Left renal cortex interstitium (tissue), 4 donors: Measurements from ENCODE around the gene CAMTA1. TPM values are rescaled to one million over a fixed set of nuclear protein-coding genes. Genes with fewer than 3 reads are reported as not detected.
"Not testable (repeated sequence)": the region's sequence is repeated elsewhere in the genome, so short reads cannot be mapped to it uniquely, and the experiment has no call there.

ENCODE experiments used
- DNase-seq, 4 donors: peaks; one replicate each; pipeline ENCODE4 v3.0.0-alpha.2; 2013; ENCODE audit warnings: low read depth in 4 of 4, low spot score in 2 of 4, missing footprints in 1 of 4
- polyA plus RNA-seq, 4 donors: library from polyadenylated mRNA; unstranded; fragments of 120-200 nt; gene quantifications; one replicate each; pipeline ENCODE4 v1.2.1, GENCODE V29; 2013; ENCODE audit not compliant: insufficient read length in 4 of 4

The CAMTA1 gene
- polyA plus RNA-seq, 4 donors = 76.8 to 91.3 (median 85.3) TPM

DNA sequence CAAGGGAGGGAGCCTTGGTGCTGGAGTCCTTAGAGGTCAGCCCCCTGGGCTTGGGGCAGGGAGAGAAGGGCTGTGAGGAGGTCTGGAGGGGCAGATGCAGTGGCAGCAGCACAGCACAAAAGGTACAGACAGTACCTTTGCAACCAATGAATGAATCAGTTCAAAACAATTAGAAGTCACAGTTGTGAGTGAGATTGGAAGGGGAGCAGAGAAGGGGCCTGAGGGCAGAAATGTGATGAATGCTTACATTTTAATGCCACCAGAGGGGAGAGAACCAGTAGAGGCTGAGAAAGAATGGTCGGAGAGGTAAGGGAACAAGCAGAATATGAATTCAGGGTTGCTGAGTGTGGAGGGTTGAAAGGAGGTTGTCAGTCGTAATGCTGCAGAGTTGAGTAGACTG is 24.2 kb downstream of the CAMTA1 start:
- no peak for DNase-seq

DNA sequence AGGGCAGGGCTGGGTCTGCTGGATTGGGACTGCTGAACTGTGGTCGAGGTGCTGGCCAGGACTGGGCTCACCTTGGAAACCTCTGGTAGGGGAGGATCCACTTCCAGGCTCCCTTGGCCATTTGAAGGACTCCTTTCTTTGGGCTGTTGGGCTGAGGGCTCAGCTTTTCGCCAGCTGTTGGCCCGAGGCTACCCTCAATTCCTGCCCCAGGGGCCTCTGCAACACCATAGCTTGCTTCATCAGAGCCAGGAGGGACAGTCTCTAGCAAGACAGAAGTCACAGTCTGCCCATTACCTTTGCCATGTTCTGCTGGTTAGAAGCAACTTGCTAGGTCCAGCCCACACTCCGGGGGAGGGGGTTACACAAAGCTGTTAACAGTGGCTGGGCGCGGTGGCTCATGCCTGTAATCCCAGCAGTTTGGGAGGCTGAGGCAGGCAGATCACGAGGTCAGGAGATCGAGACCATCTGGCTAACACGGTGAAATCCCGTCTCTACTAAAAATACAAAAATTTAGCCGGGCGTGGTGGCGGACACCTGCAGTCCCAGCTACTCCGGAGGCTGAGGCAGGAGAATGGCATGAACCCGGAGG is 25.0 kb downstream of the CAMTA1 start:
- not testable (repeated sequence) for DNase-seq

DNA sequence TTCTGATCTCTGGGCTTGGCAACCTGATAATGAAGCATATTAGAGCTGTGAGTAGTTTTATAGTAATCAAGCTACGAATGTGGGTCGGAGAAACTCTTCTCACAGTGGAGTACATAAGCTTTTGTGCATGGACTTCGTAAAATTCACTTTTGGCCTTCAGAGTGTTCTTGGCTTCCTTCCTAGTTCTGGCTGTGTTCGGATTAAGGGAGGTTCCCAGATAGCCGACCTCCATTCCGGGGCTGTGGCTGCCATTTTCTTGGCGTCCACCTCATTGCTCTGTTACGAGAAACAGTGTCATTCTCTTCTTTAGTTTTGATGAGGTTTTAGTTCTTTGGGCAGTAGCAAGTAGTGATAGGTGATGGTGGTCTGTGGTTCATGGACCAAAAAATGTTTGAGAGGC is 26.3 kb downstream of the CAMTA1 start:
- DNase-seq = no peak

DNA sequence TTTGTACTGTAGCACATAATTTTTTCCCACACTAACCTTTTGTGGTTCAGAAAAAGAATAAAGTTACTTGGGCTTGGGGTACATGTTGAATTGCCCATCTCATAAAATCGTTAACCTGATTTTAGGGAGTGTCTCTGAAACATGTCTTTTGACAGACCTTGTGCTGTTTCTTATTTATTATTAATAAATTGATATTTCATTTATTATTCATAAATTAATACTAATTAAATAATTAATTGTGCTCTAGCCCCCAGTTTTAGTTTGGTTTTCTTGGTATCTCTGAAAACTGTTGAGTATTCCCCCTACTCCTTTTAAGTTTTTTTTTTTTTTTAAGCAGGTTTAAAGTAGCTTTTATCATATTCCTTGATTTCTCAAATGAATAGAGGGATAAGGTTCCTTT is 27.9 kb downstream of the CAMTA1 start:
- no peak for DNase-seq

DNA sequence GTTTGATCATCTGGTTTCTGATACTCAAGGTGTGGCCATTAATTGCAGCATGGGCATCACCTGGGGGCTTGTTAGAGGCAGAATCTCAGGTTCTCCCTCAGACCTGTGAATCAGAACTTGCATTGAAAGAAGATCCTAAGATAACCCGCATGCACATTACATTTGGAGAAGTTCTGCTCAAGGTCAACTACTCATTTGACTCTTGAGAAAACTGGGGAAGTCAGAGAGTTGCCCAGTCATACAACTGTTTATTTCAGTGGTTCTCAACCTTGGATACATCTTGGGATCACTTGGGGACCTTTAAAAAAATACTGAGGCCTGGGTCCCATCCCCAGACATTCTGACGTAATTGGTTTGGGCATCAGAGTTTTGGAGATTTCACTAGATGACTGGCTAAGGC is 30.5 kb downstream of the CAMTA1 start:
- DNase-seq = no peak

DNA sequence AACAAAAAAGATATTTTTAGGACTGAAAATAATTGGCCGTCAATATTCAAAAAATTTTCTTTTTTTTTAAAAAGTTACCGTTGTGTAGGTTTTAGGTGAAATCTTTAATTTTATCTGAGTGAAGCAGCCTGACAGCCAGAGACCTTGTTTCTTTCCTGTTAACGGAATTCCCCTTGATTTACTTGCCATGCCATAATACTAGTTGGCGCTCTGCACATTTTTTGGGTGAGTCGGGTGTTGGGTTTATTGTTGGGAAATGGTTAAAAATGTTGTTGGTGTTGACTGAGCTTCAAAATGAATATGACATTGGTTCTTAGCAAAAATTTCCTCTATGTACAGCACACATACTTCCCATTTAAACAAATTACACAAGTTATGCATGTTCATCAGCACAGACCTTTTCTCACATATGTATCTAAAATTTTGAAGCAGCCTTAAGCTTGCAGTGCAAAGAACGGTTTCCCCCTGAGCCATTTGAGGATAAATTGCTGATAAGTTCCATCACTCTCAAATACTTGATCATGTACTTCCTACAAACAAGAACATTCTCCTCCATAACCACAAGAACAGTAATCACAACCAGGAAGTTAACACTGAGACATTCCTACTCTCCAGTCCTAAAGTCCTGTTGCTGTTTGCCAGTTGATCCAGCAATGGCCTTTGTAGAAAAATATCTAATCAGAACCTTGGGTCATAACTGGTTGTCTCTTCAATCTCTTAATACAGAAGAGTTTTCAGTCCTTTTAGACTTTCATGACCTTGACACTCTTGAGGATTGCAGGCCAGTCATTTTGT is 34.2 kb downstream of the CAMTA1 start:
- DNase-seq = no peak

DNA sequence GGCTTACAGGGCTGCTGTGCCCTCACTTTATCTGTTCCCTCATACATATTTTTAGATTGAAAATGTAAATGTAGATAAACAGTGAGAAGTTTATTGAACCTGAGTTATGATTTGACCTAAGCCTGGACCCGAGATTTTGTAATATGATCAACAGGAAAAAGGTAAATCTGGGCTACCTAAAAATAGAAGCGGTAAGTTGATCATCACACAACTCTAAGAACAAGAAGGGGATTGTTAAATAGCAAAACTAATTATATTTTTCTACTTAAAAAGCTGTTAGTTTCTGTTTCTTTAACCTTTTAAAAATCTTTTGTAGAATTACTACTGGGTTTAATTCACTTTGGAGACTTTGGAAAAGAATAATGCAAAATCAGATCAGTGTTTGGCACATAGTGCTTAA is 35.6 kb downstream of the CAMTA1 start:
- no peak for DNase-seq

DNA sequence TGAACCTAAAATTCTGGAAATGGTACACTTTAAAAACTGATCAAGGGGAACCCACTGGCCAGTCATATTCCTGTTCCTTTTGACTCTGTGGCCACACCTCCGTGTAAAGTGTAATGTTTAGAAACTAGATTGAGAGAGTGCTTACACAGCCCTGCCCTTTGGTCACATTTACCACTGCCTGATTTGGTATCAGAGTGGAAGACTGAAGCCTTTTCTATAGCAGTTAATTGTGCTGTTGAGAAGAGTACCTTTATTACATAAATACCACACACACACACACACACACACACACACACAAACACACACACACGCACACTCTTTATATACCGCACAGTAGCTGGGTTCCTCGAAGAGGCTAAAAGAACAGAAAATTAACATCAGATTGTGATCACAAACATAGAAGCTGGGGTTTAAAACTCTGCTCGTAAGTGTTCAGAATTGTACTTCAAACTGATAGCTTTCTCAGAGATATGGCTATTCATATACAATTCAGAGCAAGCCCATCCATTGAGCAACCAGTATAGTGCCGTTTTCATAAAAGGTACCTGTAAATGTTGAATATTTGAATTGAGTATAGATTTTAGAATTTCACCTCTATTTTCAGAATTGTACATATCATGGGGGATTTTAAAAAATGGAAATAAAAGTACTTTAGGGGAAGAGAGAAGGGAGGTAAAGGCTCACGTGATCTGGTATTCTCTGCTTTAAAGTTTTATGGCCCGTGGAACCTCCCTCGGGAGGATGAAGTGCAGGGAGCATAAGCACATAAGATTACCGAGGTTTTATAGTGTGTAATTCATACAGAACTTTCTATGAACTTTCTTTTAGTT is 37.5 kb downstream of the CAMTA1 start:
- DNase-seq = peak in 3 of 4 donors; percentile 19 to 47 (median 21)

DNA sequence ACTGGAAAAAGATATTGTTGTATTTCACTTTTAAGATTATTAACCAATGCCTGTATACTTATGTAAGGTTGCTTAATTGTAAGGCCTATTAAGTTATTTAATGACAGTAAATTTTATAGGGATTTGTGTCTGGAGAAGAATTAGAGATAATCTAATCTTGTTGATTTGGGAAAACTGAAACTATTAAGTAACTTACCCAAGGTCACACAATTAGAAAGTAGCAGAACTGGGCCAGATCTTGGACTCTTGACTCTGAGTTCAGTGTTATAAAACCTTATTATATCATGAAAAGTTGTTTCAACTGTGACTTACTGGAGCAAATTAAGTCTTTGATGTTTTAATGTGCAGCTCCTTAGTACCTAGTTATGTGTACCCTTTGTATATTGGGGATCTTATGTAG is 38.5 kb downstream of the CAMTA1 start:
- no peak for DNase-seq

DNA sequence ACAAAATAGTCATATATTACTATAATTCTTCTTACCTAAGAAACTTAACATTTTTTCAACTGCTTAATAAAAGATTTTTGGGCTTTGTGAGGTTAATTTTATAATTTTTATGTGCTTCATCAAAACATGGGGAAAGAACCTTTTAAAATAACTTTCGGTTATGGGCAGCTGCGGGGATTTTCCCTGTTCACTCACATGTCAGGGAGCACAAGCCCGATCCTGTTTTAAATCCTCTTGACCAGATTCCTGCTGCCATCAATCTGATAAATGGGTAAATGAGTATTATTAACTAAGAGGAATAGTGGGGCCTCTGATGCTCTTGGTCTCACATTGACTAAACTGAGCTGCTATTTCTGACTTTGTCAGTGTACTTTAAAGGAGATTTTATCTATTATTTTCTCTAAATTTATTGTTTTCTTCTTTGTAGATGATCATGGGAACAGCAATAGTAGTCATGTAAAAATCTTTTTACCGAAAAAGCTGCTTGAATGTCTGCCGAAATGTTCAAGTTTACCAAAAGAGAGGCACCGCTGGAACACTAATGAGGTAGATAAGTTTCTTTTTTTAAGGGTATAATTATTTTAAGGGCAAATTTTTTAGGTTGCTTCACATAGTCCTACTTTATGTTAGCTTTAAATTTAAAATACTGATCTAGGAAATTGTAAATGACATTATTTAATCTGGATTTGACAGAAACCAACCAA is 39.6 kb downstream of the CAMTA1 start:
- DNase-seq = no peak

DNA sequence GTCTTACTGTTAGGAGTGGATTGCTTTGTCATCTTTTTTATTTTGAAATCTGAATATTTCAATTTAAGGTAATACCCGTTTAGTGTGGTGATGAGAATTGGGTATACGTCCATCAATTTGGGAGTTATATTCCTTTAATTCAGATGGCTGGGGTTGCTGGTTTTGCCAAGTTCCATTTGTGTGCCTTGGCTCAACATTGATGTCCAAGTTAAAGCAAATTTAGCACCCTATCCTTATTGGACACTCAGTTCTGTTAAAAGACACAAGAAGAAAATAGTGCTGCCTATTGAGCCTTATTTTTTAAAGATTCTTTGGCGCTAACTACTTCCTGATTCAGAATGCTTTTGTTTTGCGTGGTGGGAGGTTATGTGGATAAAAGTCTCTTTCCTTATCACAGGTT is 40.6 kb downstream of the CAMTA1 start:
- DNase-seq = no peak

DNA sequence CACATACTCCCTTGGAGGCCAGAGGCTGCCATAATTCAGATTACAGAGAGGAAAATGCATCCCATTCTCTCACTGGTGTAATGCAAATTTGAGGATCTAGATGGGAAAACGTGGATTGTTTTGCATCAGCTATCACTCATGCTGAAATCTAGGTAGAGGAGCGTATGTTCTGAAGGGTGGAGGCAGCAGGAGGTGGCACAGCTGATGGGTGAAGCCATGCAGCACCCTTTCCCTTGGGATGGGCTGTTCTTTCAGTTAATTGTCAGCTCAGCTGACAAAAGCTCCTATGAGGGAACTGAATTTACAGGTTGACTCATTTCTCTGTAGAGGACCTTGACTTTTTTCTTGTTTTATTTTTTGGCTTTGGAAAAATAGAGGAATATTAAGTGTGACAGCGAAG is 41.8 kb downstream of the CAMTA1 start:
- no peak for DNase-seq

DNA sequence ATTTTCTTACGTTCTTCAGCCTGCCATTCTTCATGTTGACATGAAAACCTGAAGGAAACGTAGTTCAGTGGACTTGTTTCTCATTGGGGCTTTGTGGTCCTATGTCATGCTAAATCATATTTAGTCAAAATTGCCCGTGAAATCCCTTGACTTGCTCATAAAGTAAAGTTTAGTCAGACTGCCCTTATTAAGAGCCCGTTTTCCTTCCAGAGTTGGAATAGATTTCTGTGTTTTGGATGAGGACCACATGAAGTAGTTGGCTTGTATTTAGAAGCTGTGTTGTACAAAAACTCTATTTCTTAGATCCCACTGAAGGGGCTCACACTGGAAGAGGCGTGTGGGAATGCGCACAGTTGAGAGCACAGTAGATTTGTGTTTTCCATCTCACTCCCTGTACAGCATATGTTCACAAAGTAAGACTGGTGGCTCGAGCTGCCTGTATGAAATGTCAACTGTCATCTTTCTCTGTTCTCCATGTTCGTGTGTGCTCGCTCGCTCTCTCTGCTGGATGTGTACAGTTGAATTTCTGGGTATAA is 42.4 kb downstream of the CAMTA1 start:
- DNase-seq = no peak

DNA sequence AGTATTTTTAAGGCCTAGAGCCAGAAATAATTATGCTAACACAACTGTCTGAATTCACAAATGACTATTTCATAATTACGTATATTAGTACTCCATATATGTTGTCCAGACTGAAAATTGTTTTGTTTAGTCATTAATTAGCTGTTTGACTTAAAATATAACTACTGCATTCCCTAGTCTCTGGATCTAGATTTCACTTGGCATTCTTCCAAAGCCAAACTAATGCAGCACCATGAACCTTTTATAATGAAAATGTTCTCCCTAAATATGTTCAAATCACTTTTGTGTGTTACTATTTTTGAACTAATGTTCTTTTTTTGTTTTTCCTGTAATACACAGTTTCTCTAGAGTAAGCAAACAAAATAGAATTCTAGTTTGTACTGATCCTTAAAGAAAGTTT is 46.1 kb downstream of the CAMTA1 start:
- no peak for DNase-seq

DNA sequence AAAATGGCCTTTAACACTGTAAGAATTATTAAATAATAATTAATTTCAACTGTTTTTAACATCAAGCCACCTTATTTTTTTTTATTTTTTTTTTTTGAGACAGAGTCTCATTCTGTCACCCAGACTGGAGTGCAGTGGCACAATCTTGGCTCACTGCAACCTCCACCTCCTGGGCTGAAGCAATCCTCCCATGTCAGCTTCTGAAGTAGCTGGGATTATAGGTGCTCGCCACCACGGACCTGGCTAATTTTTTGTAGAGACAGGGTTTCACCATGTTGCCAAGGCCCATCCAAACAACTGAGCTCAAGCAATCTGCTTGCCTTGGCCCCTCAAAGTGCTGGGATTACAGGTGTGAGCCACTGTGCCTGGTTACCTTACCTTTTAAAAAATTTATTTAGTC is 46.8 kb downstream of the CAMTA1 start:
- DNase-seq = not testable (repeated sequence)

DNA sequence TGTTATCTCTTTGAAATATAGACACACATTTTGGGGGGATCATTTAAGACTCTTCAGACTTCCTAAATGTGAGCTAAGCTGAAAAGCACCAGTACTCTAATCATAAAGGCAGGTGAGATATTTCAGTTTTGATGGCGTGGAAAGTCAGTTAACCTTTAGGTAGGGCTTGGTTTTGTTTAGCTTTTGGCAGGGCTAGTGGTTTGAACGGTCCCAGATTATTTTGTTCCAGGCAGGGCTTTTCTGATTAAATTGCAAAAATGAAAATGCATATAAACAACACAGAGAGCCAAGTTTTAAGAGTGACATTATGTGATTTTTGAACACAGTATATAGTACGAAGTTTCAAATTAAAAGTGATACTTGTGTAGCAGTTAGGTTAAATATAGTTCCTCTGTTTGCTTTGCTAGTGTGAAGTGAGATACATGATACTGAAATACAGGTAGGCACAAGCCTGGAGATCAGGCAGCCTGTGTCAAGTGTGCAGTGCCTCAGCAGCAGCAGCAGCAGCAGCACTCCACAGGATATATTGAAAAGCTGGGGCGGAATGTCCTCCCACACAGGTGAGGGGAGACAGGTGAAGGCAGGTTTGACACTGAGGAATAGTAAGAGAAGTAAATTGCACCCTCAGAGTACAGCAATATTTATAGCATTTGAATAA is 47.4 kb downstream of the CAMTA1 start:
- no peak for DNase-seq

DNA sequence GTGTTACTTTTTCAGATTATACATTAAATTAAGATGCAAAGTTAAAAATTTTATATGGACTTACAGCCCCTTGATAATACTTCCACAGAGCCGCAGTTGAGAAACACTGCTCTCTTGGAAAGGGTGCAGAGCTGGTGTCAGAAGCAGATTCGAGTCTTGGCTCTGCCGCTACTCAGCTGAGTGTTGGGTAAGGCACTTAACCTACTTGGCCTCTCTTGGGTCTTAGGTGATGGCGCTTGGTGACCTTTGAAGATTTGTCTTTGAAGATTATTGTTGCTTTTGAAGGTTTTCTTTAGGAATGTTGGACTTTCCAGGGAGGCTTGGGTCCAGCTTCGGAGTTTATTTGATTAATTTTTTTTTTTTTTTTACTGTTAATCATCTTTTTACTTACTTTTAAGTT is 48.5 kb downstream of the CAMTA1 start:
- no peak for DNase-seq

DNA sequence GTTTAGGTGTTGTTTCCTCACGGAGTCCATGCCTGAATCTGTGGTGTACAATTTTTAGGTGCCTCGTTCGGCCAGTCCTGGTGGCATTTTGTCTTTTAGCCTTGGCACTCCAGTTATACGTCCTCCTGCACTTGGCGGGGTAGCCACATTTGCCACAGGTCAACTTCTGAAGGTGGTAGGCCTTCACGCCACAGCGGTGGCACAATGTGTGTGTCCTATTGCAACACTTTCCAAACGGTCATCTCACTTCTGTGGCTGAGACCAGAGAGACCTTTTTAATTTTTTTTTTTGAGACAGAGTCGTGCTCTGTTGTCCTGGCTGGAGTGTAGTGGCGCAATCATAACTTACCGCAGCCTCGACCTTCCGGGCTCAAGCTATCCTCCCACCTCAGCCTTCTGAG is 49.1 kb downstream of the CAMTA1 start:
- DNase-seq = no peak

DNA sequence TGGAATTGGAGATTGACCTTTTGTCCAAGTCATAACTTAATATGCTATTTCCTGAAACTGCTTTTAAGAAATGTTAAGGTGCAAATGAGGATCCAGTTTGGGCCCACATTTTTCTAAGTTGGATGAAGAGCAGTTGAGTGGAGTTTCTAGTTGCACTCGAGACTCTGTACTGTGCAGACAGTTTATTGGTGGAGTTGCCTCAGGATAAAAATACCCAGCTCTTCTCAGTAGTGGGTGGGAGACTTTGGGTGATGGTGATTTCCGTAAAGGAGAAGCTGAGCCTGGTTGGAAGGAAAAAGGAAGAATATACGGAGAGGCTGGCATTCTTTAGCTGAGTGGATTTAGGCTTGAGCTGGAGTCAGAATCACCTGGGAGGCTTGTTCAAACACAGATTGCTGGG is 49.9 kb downstream of the CAMTA1 start:
- no peak for DNase-seq

DNA sequence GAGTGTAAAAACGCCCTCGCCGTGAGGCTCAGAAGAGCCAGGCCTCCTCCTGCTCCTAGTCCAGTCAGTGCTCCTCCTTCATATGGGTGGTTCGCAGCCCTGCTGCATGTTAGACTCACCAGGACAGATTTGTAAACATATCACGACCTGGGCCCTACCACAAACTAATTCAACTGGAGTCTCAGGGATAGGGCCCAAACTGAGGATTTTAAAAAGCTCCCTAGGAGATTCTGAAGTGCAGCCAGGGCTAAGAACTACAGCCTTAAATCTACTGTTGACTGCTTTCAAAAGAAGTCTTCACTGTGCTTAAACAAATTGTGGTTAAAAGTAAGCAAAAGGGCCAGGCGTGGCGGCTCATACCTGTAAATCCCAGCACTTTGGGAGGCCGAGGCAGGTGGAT is 57.0 kb downstream of the CAMTA1 start:
- DNase-seq = no peak
